Stimulated activated CD8-positive, alpha-beta memory T cell treated with anti-CD3 and anti-CD28 coated beads, Interleukin-15, amount 100 ng/mL, for 1 hour (primary cell): Measurements from ENCODE around the gene ATP6V1C2.
"Not testable (repeated sequence)": the region's sequence is repeated elsewhere in the genome, so short reads cannot be mapped to it uniquely, and the experiment has no call there.

Experiments used
- DNase-seq: peaks from one replicate; pipeline ENCODE4 v3.0.0-alpha.2; 2020; ENCODE audit warnings: low read depth

ATP6V1C2 gene

DNA sequence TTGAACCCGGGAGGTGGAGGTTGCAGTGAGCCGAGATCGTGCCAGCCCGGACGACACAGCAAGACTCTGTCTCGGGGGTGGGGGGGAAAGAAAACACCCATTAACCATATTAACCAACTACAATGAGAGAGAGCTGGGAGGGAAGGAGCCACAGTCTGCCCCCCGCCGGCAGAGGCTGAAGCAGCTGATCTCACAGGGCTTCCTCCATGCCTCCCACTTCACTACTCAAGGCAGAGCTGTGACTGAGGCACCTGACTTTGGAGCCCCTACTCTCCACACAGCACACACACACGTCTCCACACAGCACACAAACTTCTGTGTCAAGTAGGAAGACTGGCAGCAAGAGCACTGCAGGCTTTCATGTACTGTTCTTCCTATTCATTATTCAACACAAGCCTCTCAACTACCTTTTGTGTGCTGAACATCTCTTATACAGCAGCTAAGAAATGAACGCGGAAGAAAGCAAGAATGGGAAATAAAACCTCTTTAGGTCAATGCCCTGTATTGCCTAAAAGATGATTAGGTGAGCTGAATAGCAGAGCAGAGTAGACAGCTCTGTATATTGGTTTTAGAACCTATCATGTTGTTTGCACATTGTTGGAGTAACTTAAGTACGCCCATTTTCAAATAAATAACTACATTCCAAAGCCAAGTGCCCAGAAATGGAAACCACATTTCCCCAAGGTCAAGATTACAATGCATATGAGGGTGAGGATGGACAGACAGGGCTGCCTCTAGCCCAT is 65.0 kb downstream of the ATP6V1C2 start:
- DNase-seq: no peak

DNA sequence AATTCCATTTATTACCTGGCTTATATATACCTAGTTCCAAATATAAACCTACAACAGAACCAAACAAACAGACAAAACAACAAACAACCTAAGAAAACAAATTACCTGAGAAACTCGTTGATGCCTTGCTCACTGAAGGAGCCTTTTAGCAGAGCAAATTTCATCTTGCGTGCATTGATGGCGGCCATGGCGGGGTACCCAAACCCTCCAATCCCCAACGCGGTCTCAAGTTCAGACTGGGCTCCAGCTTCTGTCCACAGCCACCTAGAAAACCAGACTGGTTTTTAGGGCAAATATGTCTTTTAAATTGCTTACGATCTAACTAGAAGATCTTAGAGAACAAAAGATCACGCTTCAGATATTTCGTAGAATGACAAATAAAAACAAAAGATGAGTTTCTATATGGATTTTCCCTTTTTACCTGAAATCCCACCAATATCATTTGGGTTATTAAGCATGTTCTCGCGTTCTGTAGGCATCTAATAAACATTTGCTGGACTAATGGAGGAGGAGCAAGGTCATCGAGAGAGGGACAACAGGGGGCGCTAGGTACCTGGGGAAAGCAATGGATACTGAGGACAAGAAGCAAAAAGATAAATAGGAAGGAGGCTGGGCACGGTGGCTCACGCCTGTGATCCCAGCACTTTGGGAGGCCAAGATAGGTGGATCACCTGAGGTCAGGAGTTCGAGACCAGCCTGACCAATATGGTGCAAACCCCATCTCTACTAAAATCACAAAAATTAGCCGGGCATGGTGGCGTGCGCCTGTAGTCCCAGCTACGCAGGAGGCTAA is 65.9 kb downstream of the ATP6V1C2 start:
- no peak for DNase-seq

DNA sequence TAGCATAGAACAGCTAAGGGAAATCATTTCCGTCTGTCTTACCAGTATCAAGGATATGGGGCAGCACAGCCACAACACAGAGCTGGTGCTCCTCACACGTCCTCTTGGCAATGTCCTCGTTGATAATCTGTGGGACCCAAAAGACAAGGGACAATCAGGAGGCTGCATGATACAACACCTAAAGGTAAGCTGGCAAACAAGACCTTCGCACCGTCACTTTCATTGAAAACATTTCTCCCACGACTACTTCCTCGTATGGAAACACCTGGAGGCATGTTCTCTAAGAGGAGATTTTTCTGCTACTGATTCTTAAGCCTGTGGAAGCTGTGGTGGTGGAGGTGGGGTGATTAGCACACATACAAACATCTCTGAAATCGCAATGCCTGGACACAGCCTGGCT is 67.4 kb downstream of the ATP6V1C2 start:
- no peak for DNase-seq

DNA sequence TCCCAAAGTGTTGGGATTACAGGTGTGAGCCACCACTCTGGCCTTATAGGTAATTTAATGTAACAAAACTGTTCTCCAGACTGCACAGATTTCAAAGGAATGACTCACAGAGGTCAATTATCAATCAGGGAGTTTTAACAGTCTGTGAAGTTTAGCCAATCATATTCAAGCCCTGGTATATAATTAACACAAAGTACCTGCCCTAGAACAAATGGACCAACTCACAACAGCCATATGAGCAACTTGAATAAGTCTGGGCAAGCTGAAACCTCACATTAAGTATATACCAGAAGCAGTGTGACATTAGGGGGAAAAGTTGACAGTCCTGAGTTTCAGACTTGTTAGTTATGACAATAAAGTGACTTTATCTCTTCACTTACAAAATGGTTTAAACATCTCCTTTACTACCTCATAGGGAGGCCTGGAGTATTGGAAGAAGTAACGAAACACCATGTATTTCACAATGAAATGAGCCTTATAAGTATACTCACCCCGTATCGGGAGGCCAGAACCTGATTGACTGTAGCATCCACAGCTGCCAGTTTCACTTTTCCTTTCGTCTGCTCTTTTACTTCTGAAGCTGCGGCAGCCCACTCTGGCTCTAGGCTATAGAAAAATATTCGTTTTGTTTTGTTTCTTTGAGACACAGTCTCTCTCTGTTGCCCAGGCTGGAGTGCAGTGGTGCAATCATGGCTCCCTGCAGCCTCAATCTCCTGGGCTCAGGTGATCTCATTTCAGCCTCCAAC is 69.0 kb downstream of the ATP6V1C2 start:
- DNase-seq: no peak

DNA sequence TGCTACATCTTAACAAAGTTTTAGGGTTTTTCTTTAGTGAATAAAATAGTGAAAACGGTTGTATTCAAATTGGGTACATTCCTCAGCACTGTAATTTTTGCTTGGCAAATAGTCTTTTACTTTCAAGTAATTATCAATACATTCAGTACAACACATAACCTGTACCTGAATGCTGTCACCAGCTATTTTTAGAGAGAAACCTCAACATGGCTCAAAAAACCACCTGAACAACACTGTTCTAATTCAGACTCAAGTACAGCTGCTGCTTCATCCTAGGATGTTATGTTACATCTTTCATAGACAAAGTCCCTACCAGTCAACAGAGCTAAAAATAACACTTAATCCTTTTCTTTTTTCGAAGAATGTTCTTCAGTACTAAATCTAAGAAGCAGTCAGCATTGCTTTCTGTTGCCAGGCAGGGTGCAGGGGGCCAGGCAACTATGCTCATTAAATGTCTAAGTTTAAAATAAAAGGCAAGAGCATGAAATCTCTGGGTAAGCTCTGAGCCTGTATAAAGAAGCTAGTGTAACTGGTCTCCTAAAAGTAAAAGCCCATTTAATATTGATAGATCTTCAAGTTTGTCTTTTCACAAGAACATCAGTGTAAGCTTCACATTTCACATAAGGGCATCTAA is 70.7 kb downstream of the ATP6V1C2 start:
- no peak for DNase-seq

DNA sequence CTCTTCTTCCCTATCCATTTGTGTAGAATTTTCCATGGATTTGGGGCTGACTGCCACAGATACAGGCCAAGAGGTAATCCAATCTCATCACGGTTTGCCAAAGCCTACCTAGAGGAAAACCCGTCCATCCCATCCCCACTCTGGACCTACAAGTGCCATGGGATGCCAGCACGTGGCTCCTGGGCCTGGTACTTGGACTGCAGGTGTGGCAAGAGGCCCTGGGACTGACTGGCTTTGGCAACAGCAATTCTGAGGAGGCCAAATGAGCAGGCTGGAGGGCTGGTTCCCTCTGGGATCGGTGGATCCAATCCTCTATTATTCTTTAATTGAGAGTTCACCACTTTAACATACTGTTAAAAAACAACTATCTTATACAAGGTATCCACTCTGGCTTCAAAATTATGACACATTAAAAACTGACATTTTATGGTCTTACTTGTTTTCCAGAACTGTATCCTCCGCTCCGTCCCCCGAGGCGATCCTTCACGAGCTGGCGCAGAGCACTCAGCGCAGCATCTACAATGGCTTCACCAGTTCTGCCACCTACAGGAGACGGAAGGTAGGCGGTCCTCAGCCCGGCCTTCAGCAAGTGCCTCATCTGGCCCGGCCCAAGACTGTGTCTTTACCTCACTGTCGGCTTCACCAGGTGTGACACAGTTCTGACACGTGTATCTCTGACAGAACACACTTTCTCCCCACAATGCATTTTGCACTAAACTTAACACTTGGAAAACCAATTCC is 71.4 kb downstream of the ATP6V1C2 start:
- DNase-seq: no peak

DNA sequence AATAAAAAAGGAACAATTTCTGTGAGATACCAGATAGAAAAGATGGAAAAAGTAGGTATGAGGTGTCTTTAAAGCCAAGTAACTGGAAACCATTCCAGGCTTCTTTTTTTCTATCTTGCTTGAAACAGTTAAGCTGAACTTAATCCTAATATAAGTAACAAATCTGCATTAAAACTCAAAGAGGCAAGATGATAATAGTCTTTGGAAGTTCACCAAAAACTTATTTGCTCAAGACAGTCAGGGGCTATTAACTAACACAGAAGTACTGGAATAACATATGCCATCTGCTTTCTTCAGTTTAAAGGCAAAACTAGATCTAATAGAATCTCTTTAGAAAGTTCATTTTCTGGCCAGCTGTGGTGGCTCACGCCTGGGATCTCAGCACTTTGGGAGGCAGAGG is 72.4 kb downstream of the ATP6V1C2 start:
- no peak for DNase-seq

DNA sequence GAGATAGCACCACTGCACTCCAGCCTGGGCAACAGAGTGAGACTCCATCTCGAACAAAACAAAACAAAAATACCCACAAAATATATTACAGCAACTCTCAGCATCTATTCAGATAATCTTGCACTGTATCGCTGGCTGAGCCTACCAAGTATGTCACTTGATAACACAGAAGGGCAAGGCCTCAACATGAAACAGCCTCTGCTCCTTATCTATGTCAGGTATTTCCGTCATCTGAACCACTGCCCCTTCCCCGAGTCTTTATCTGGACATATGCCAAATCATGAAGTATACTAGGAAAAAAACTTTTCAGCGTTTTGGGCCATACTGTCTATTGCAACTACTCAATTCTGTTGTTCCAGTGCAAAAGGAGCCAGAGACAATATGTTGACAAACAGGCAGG is 73.4 kb downstream of the ATP6V1C2 start:
- DNase-seq: no peak

DNA sequence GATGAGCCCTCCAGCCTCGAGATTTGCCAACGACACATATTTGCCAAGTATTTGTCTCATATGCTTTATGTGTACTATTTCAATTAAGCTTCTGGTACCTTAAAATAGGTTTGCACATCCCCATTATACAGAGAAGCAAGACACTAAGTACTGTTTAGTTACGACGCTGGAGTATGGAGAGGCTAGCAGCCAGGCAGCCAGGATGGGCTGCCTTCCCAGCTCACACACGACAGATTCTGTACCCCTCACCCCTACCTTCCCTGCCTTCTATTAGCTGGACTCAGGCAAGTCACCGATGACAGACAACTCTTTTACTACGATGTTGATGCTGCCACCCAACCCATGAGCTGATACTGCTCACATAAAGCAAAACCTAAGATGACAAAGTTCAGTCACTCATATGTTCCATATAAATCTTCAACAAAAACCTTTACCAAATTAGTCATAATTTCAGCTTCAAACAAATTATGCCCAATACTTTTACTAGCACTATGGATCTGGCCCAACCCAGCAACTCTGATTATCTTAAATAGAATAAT is 74.1 kb downstream of the ATP6V1C2 start:
- no peak for DNase-seq

DNA sequence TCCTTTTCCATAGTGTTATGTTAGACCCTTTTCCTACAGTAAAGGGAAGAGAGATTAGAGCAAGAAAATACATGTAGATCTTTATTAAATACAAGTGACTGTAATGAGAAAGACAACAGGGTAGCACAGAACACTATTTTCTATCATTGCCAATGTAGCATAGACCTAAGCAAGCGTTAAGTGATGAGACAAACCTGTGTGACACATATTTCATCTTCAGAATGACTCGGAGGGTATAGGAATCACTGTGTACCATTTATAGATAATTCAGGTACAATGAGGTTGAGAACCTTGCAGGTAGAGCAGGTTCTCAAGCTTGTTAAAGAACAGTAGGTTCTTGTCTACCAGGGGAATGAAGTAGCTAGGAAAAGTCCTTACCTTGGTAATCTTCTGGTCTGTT is 75.3 kb downstream of the ATP6V1C2 start:
- DNase-seq: no peak

DNA sequence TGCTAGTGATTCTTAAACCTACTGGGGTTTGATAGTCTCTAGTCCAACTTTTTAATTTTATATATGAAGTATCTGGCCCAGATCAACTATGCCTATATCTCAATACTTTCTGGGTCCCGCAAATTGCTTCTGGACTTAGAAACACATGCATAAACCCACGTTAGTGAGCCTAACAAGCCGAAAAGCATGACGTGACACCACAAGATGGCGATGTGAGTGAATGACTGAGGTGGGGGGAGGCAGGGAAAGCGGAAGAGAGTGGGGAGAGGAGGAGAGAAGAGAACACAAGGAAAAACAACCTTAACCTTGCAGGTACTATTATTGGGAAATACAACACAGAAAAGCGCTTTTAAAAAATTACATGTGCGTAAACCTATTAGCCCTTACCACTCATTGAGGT is 77.4 kb downstream of the ATP6V1C2 start:
- no peak for DNase-seq

DNA sequence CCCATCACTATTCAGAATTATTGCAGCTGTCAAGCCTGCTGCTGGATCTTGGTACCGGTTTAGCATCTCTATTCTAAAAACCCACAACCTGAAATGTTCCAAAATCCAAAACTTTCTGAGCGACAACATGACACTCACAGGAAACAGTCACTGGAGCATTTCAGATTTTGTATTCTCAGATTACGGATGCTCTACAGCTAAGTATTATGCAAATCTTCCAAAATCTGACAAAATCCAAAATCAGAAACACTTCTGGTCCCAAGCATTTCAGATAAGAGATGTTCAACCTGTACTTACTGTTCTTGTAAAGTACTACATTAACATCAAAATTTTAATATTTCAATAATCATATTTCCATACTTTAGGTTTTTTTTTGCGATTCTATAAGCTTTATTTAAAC is 78.7 kb downstream of the ATP6V1C2 start:
- DNase-seq: no peak

DNA sequence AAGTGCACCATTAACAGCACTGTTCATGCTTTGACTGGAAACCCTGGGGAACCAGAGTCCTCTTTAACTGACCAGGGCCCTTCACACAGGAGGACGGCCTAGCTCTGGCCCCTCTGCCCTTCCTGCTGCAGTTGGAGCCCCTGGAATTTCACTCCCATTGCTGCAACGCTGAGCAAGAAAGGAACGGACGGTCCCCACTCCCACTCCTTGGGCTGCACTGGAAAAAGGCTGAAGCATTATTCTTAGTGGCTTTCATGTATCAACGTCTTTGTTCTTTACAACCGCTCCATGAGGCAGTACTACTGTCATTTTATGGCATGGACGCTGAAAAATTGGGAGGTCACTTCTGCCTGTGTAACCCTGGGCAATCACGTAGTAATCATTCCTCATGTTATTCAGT is 81.2 kb downstream of the ATP6V1C2 start:
- no peak for DNase-seq

DNA sequence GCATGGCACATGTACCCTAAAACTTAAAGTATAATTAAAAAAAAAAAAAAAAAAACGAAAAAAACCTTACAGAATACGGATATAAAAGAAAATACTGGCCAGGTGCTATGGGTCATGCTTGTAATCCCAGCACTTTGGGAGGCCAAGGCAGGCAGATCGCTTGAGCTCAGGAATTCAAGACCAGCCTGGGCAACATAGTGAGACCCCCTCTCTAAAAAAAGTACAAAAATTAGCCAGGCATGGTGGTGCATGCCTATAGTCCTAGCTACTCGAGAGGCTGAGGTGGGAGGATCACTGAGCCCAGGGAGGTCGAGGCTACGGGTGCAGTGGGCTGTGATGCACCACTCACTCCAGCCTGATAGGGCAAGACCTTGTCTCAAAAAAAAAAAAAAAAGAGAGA is 84.6 kb downstream of the ATP6V1C2 start:
- DNase-seq: not testable (repeated sequence)

DNA sequence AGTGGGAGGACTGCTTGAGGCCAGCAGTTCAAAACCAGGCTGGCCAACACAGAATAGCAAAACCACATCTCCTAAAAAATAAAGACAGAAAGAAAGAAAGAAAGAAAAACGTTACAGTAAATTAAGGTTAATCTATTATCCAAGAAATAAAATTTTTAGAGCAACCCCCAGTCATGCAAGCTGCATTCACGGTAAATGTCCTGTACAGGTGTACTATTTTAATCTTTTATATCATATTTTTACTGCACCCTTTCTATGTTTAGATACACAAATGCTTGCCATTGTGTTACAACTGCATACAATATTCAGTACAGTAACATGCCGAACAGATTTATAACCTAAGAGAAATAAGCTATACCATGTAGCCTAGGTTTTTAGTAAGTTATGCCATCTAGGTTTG is 85.1 kb downstream of the ATP6V1C2 start:
- no peak for DNase-seq

DNA sequence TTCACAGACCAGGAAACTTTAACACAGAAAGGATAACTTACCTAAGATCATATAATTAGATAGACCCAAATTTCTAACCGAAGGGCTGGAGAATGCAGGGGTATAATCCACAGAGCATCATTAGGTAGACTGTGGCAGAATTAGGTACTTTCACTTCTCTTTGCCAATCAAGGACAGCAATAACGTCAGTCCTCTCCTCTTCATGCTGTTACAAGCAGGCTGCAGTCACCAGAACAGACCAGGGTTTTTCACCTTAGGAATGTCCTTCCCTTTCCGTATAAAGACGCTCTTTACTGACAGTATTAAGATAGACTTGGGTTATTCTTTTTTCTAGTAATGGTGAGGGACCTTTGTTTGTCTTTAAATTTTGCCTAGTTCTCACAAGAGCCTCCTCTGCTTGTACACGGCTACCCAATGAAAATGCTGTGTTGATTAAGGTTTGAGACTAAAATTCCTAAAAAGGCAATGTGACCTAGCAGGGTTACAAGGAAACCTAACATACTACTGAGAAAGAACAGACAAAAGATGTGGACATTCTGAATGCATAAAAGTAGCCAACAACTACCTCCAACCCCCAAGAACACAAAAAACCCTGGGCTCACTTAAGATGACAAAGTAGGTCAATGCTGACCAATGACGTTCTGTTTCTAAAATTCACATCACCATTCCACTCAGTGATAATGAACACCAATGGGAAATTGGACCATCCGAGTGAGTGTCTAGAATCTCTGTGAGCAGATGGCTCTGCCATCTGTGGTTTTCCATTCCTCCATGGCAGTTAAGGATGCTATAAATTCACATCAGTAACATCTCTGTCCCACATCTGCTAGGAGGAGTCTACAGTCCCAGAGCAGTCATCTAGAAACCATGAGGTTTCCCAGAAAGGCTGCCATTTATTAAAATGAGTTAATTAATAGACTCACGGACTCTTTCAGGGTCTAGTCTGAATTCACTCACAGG is 89.1 kb downstream of the ATP6V1C2 start:
- DNase-seq: no peak

DNA sequence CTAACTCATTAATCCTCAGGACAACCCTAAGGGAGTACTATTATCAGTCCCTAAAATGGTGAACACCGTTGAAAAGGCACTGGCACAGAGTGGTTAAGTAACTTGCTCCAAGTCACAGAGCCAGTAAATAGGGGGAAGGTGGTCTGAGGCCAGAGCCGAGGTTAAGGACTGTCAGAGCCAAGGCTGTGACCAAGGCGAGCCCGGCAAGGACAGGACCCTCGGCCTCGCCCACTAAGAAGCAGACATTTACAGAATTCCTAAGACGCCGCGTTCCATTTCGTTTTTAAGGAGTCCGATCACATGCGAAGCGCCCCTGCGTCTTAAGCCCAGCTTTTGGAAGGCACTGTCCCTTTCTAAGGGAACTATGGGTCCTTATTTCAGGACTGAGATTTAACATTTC is 90.1 kb downstream of the ATP6V1C2 start:
- DNase-seq: no peak

DNA sequence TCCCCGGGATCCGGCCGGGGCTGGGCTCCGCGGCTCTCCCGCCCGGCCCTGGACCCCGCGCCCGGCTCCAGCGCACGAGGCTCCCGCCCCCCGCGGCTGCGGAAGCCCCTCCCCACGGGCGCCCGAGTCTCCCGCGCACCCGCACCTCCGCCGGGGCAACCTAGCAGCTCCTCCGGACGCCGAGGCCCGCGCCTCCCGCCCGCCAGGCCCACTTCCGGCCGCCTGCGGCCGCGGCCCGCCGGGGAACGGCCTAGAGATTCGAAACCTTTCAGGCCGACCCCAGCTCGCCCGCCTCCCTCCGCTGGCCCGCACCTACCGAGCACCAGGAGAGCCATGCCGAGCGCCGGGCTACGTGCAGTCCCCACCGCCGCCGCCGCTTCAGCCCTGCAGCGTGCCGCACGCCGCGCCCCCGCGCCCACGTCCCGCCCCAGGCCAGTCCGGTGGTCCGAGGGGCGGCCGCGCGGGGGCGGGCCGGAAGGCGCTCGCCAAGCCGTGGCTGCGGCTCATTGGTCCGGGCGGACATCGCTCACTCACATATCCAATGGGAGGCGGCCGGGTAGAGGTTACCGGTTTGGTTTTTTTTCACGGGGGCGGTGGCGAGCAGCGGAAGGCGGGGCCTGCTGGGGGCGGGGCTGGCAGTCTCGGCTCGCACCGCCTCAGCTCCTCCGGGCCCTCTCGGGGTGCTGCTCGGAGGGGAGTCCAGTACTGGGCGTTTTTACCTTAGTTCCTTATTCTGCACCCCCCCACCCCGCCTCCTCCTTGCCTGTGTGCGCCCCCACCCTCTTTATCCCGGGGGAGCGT is 91.1 kb downstream of the ATP6V1C2 start, which contains the start of gene PDIA6:
PDIA6 (minus strand) TSS at position 424 of the 801 bp plus-strand sequence; CDS start at position 335, 89 bp downstream.
- peak; percentile 87 for DNase-seq
